Measurements from ENCODE around the gene USP13. TPM values are rescaled to one million over a fixed set of nuclear protein-coding genes. Genes with fewer than 3 reads are reported as not detected.

USP13 gene
- total RNA-seq, 4 donors from 2014 or later, result 17.4 to 19.8 (median 18.2) TPM

DNA sequence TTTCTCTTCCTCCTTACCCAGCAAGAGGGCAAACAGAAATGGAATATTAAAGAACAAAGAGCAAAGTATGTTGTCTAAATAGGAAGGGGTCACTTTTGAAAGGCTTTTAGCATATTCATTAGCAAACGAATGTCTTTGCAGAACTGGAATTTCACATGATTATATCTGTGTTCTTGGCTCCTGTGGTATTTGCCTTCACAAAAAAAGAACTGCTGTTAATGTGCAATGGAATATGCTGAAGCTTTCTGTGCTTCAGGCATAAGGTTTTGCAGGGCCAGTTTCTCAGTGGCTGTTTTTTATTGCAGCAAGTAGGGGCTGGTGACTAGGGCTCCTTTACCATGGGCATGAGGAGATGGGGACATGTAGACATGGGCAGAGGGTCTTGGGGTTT lies 173.4 kb downstream of the USP13 start:
- H3K36me3 ChIP-seq, result no peaks in the 10 kb centered on the region
- TF ChIP-seq POLR2A (IDR thresholded peaks at IDR 0.05), result no peak
- TF ChIP-seq, protein P1, sequence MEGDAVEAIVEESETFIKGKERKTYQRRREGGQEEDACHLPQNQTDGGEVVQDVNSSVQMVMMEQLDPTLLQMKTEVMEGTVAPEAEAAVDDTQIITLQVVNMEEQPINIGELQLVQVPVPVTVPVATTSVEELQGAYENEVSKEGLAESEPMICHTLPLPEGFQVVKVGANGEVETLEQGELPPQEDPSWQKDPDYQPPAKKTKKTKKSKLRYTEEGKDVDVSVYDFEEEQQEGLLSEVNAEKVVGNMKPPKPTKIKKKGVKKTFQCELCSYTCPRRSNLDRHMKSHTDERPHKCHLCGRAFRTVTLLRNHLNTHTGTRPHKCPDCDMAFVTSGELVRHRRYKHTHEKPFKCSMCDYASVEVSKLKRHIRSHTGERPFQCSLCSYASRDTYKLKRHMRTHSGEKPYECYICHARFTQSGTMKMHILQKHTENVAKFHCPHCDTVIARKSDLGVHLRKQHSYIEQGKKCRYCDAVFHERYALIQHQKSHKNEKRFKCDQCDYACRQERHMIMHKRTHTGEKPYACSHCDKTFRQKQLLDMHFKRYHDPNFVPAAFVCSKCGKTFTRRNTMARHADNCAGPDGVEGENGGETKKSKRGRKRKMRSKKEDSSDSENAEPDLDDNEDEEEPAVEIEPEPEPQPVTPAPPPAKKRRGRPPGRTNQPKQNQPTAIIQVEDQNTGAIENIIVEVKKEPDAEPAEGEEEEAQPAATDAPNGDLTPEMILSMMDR (IDR thresholded peaks at IDR 0.05), result no peak
- no peak overlapping the region for H3K4me3 ChIP-seq
- no peak for DNase-seq
- intact Hi-C loops (cut with DNase I; ENCODE audit: low total_unique reads), result no loop called here
- no peaks in the 10 kb centered on the region for H3K4me1 ChIP-seq
- no peak overlapping the region for H3K27ac ChIP-seq
- no peaks in the 10 kb centered on the region for H3K27me3 ChIP-seq
- H3K9me3 ChIP-seq, result no peaks in the 10 kb centered on the region

DNA sequence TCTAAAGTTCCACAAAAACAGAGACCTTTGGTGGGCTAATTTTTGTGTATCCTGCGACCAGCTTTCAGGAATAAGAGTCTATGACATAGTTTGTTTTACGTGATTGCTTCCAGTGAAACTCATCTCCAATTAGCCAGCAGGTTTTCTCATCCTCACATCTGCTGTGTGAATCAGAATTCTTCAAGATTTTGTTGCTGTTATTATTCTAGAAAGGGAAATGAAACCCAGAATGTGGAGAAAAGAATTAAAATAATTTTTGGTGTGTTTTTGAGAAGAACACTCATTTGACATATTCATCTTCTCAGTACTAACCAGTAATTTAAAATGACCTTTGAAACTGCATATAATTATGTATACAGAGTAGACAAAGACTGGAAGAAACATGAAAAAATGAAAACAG lies 175.9 kb downstream of the USP13 start:
- Histone ChIP-seq H3K27ac (no peak overlapping the region), H3K4me3 (no peak overlapping the region), H3K36me3 (no peaks in the 10 kb centered on the region), H3K4me1 (no peaks in the 10 kb centered on the region), H3K9me3 (no peaks in the 10 kb centered on the region), H3K27me3 (no peaks in the 10 kb centered on the region)
- DNase-seq, result no peak
- TF ChIP-seq POLR2A (IDR thresholded peaks at IDR 0.05), result no peak
- TF ChIP-seq, protein P1 (IDR thresholded peaks at IDR 0.05), result no peak
- intact Hi-C loops (cut with DNase I; ENCODE audit: low total_unique reads), result no loop called here

DNA sequence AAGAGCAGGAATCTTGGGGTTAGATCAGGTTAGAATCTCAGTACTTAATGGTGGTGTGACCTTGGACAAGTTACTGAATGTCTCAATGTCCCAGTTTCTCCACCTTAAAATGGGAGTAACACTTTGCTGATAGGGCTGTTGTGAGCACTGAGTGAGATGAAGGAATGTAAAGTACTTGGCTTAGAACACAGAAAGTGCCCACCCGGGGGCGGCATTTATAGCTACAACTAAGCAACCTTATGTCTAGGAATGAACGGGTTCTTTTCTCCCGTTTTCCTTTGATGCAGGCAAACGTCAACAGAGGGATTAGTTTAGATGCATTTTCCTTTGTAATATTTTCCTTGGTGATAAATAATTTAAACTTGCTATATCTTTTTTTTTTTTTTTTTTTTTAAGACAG lies 176.6 kb downstream of the USP13 start:
- no peak overlapping the region for H3K27ac ChIP-seq
- no peaks in the 10 kb centered on the region for H3K36me3 ChIP-seq
- H3K27me3 ChIP-seq, result no peaks in the 10 kb centered on the region
- no peak overlapping the region for H3K4me3 ChIP-seq
- H3K4me1 ChIP-seq, result no peaks in the 10 kb centered on the region
- no peaks in the 10 kb centered on the region for H3K9me3 ChIP-seq
- DNase-seq, result no peak
- TF ChIP-seq, protein P1 (IDR thresholded peaks at IDR 0.05), result no peak
- TF ChIP-seq POLR2A (IDR thresholded peaks at IDR 0.05), result no peak
- intact Hi-C loops (cut with DNase I; ENCODE audit: low total_unique reads), result no loop called here

DNA sequence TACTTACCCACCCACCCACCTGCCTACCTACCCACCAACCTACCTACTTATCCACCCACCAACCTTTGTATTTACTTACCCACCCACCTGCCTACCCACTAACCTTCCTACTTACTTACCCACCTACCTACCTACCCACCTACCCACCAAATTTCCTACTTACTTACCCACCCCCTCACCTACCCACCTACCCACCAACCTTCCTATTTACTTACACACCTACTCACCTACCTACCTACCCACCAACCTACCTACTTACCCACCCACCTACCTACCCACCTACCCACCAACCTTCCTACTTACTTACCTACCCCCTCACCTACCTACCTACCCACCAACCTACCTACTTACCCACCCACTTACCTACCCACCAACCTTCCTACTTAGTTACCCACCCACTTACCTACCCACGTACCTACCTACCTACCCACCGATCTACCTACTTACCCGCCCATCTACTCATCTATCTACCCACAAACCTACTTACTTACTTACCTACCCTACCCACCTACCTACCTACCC lies 179.6 kb downstream of the USP13 start:
- no peak overlapping the region for H3K27ac ChIP-seq
- no peaks in the 10 kb centered on the region for H3K4me1 ChIP-seq
- no peaks in the 10 kb centered on the region for H3K36me3 ChIP-seq
- intact Hi-C loops (cut with DNase I; ENCODE audit: low total_unique reads), result no loop called here
- DNase-seq, result no peak
- H3K9me3 ChIP-seq, result no peaks in the 10 kb centered on the region
- no peaks in the 10 kb centered on the region for H3K27me3 ChIP-seq
- H3K4me3 ChIP-seq, result no peak overlapping the region
- TF ChIP-seq, protein P1 (IDR thresholded peaks at IDR 0.05), result no peak
- TF ChIP-seq POLR2A (IDR thresholded peaks at IDR 0.05), result no peak

DNA sequence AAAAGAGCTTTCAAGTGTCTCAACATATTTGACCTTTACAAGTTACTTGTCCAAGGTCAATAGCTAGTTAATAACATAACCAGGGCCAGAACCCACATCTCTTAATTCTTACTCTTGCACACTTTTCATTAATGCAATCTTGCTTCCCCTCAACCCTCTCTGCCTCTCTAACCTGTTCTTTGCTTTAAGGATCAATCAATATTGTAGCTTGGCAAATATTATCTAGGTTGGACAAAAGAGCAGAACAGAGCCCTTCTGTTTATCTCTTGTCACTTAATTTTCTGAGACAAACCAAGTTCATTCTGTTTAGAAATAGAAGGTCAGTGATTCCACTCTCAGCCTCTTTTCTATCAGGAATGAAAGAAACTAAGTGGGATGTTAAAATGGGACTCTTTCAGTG lies 180.5 kb downstream of the USP13 start:
- DNase-seq, result no peak
- H3K4me1 ChIP-seq, result no peaks in the 10 kb centered on the region
- H3K36me3 ChIP-seq, result no peaks in the 10 kb centered on the region
- H3K27me3 ChIP-seq, result no peaks in the 10 kb centered on the region
- no peak overlapping the region for H3K4me3 ChIP-seq
- no peak for TF ChIP-seq POLR2A (IDR thresholded peaks at IDR 0.05)
- TF ChIP-seq, protein P1 (IDR thresholded peaks at IDR 0.05), result no peak
- H3K9me3 ChIP-seq, result no peaks in the 10 kb centered on the region
- no peak overlapping the region for H3K27ac ChIP-seq
- intact Hi-C loops (cut with DNase I; ENCODE audit: low total_unique reads), result no loop called here
